Measurements from ENCODE around the gene NPIPB8.
"Not testable (repeated sequence)": the region's sequence is repeated elsewhere in the genome, so short reads cannot be mapped to it uniquely, and the experiment has no call there.

Gene NPIPB8

GRCh38 chr16:28637765-28638164 is at the start of gene NPIPB8:
NPIPB8 (plus strand) TSS chr16:28638065; CDS start chr16:28638361, 296 bp downstream.
- not testable (repeated sequence) for DNase-seq (ENCODE audit: low read depth)

- DNase-seq (ENCODE audit: low read depth) = no peak
Observed at GRCh38 chr16:28589069-28589468, 48.8 kb upstream of the NPIPB8 start.

GRCh38 chr16:28589930-28590329 is 47.9 kb upstream of the NPIPB8 start:
- DNase-seq (ENCODE audit: low read depth) = no peak

GRCh38 chr16:28590384-28591340 is 47.2 kb upstream of the NPIPB8 start:
- DNase-seq (ENCODE audit: low read depth) = no peak

GRCh38 chr16:28591355-28591754 is 46.5 kb upstream of the NPIPB8 start:
- DNase-seq (ENCODE audit: low read depth) = no peak

GRCh38 chr16:28592511-28592910 is 45.4 kb upstream of the NPIPB8 start:
- DNase-seq (ENCODE audit: low read depth) = no peak

GRCh38 chr16:28592979-28593553 is 44.8 kb upstream of the NPIPB8 start:
- DNase-seq (ENCODE audit: low read depth) = no peak

GRCh38 chr16:28595451-28595850 is 42.4 kb upstream of the NPIPB8 start:
- not testable (repeated sequence) for DNase-seq (ENCODE audit: low read depth)

- no peak for DNase-seq (ENCODE audit: low read depth)
Observed at GRCh38 chr16:28596115-28596630, 41.7 kb upstream of the NPIPB8 start.

GRCh38 chr16:28596840-28597691 is 40.8 kb upstream of the NPIPB8 start, which contains the start of gene SULT1A2:
SULT1A2 (minus strand) TSS chr16:28597050; CDS start chr16:28595930, 1,120 bp downstream.
- no peak for DNase-seq (ENCODE audit: low read depth)

GRCh38 chr16:28597692-28598261 is 40.1 kb upstream of the NPIPB8 start:
- DNase-seq (ENCODE audit: low read depth) = no peak

GRCh38 chr16:28599377-28600285 is 38.2 kb upstream of the NPIPB8 start:
- DNase-seq (ENCODE audit: low read depth) = not testable (repeated sequence)

- not testable (repeated sequence) for DNase-seq (ENCODE audit: low read depth)
Observed at GRCh38 chr16:28600965-28601364, 36.9 kb upstream of the NPIPB8 start.

GRCh38 chr16:28601589-28601988 is 36.3 kb upstream of the NPIPB8 start:
- not testable (repeated sequence) for DNase-seq (ENCODE audit: low read depth)

GRCh38 chr16:28602062-28602461 is 35.8 kb upstream of the NPIPB8 start:
- not testable (repeated sequence) for DNase-seq (ENCODE audit: low read depth)

- DNase-seq (ENCODE audit: low read depth) = no peak
Observed at GRCh38 chr16:28602529-28602928, 35.3 kb upstream of the NPIPB8 start.

- DNase-seq (ENCODE audit: low read depth) = no peak
Observed at GRCh38 chr16:28603381-28604185, 34.3 kb upstream of the NPIPB8 start.

GRCh38 chr16:28604186-28604565 is 33.7 kb upstream of the NPIPB8 start:
- no peak for DNase-seq (ENCODE audit: low read depth)

GRCh38 chr16:28606291-28607115 is 31.4 kb upstream of the NPIPB8 start:
- DNase-seq (ENCODE audit: low read depth) = no peak

Data from stimulated activated CD8-positive, alpha-beta memory T cell treated with anti-CD3 and anti-CD28 coated beads, Interleukin-7, amount 100 ng/mL, for 24 hours (primary cell).